ENCODE measurements around the gene TEKT5. TPM values are rescaled to one million over a fixed set of nuclear protein-coding genes. Genes with fewer than 3 reads are reported as not detected.

Gene TEKT5
- total RNA-seq, 4 donors from 2014 or later: 0.62 TPM; not detected in 3

DNA sequence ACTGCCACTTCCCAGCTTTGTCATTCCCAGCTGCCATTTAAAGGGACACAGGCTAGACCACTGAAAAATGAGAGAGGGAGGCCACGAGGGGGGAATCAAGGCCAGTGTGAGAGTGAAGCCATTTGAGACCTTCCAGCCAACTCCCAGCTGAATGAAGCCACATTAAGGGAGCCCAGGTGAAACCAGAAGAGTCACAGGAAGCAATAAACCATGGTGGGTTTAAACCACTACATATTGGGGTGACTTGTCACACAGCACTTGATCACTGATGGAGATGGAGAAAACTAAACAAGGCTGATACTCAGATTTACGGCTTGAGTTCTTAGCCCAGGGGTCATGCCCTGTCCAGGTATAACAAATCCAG is 46.1 kb upstream of the TEKT5 start:
- Histone ChIP-seq H3K27me3 (no peaks in the 10 kb centered on the region), H3K4me1 (no peaks in the 10 kb centered on the region), H3K27ac (no peak overlapping the region), H3K36me3 (no peaks in the 10 kb centered on the region), H3K4me3 (no peak overlapping the region), H3K9me3 (no peaks in the 10 kb centered on the region)
- no peak for TF ChIP-seq POLR2A (IDR thresholded peaks at IDR 0.05)
- TF ChIP-seq, protein P1, sequence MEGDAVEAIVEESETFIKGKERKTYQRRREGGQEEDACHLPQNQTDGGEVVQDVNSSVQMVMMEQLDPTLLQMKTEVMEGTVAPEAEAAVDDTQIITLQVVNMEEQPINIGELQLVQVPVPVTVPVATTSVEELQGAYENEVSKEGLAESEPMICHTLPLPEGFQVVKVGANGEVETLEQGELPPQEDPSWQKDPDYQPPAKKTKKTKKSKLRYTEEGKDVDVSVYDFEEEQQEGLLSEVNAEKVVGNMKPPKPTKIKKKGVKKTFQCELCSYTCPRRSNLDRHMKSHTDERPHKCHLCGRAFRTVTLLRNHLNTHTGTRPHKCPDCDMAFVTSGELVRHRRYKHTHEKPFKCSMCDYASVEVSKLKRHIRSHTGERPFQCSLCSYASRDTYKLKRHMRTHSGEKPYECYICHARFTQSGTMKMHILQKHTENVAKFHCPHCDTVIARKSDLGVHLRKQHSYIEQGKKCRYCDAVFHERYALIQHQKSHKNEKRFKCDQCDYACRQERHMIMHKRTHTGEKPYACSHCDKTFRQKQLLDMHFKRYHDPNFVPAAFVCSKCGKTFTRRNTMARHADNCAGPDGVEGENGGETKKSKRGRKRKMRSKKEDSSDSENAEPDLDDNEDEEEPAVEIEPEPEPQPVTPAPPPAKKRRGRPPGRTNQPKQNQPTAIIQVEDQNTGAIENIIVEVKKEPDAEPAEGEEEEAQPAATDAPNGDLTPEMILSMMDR (IDR thresholded peaks at IDR 0.05): no peak
- intact Hi-C loops (cut with DNase I; ENCODE audit: low total_unique reads): no loop called here
- DNase-seq: no peak

- H3K36me3 ChIP-seq: no peaks in the 10 kb centered on the region
- TF ChIP-seq, protein P1 (IDR thresholded peaks at IDR 0.05): no peak
- TF ChIP-seq POLR2A (IDR thresholded peaks at IDR 0.05): no peak
- intact Hi-C loops (cut with DNase I; ENCODE audit: low total_unique reads): loop anchor here (5.0 kb wide), 1 partner anchor 218 kb away; no protein-coding TSS in a partner anchor
Measured at GRCh38 chr16:10740000-10740844, 45.5 kb upstream of the TEKT5 start.

GRCh38 chr16:10738231-10739077 is 43.7 kb upstream of the TEKT5 start:
- peak overlapping the region; percentile 40 to 44 for H3K27ac ChIP-seq
- H3K27me3 ChIP-seq: no peaks in the 10 kb centered on the region
- intact Hi-C loops (cut with DNase I; ENCODE audit: low total_unique reads): loop anchor here (5.0 kb wide), 1 partner anchor 216 kb away; no protein-coding TSS in a partner anchor
- H3K4me3 ChIP-seq: no peak overlapping the region
- TF ChIP-seq, protein P1 (IDR thresholded peaks at IDR 0.05): no peak
- no peak for TF ChIP-seq POLR2A (IDR thresholded peaks at IDR 0.05)
- no peaks in the 10 kb centered on the region for H3K4me1 ChIP-seq
- no peaks in the 10 kb centered on the region for H3K36me3 ChIP-seq
- H3K9me3 ChIP-seq: no peaks in the 10 kb centered on the region
- DNase-seq: peak; percentile 50 to 56

More at GRCh38 chr16:10740000-10740844, 45.5 kb upstream of the TEKT5 start:
- no peak overlapping the region for H3K27ac ChIP-seq
- H3K4me1 ChIP-seq: no peaks in the 10 kb centered on the region
- H3K9me3 ChIP-seq: no peaks in the 10 kb centered on the region
- no peaks in the 10 kb centered on the region for H3K27me3 ChIP-seq
- H3K4me3 ChIP-seq: no peak overlapping the region
- DNase-seq: no peak

- Histone ChIP-seq H3K4me1 (no peaks in the 10 kb centered on the region), H3K9me3 (no peaks in the 10 kb centered on the region), H3K27ac (peak overlapping the region; percentile 28 to 40), H3K27me3 (no peaks in the 10 kb centered on the region), H3K36me3 (no peaks in the 10 kb centered on the region), H3K4me3 (no peak overlapping the region)
- intact Hi-C loops (cut with DNase I; ENCODE audit: low total_unique reads): loop anchor here (5.0 kb wide), 1 partner anchor 215 kb away; no protein-coding TSS in a partner anchor
- TF ChIP-seq, protein P1 (IDR thresholded peaks at IDR 0.05): peak; percentile 91 to 94 (median 94)
- no peak for TF ChIP-seq POLR2A (IDR thresholded peaks at IDR 0.05)
- peak; percentile 58 to 70 for DNase-seq
Measured at GRCh38 chr16:10737068-10737625, 42.4 kb upstream of the TEKT5 start.

Measured in uterus (tissue), 4 donors.